Measurements from ENCODE around the gene USP22.

Gene USP22

GRCh38 chr17:20966870-20967269 lies 75.9 kb downstream of the USP22 start:
- DNase-seq (ENCODE audit: low read depth) = no peak
- TF ChIP-seq CTCF (IDR thresholded peaks at IDR 0.05; ENCODE audit: low read length, missing control alignments) = no peak
- H3K4me3 ChIP-seq (replicated peaks; ENCODE audit: low read depth, low read length) = no peak overlapping the region

- no peak for DNase-seq (ENCODE audit: low read depth)
- H3K4me3 ChIP-seq (replicated peaks; ENCODE audit: low read depth, low read length) = no peak overlapping the region
- no peak for TF ChIP-seq CTCF (IDR thresholded peaks at IDR 0.05; ENCODE audit: low read length, missing control alignments)
These were observed 77.3 kb downstream of the USP22 start for GRCh38 chr17:20965492-20965891.

- DNase-seq (ENCODE audit: low read depth) = no peak
- no peak for TF ChIP-seq CTCF (IDR thresholded peaks at IDR 0.05; ENCODE audit: low read length, missing control alignments)
- no peak overlapping the region for H3K4me3 ChIP-seq (replicated peaks; ENCODE audit: low read depth, low read length)
These were observed 81.2 kb downstream of the USP22 start for GRCh38 chr17:20961586-20961985.

GRCh38 chr17:20960871-20961270 lies 81.9 kb downstream of the USP22 start:
- no peak for TF ChIP-seq CTCF (IDR thresholded peaks at IDR 0.05; ENCODE audit: low read length, missing control alignments)
- no peak overlapping the region for H3K4me3 ChIP-seq (replicated peaks; ENCODE audit: low read depth, low read length)
- DNase-seq (ENCODE audit: low read depth) = no peak

- no peak for TF ChIP-seq CTCF (IDR thresholded peaks at IDR 0.05; ENCODE audit: low read length, missing control alignments)
- H3K4me3 ChIP-seq (replicated peaks; ENCODE audit: low read depth, low read length) = no peak overlapping the region
- peak; percentile 74 for DNase-seq (ENCODE audit: low read depth)
These were observed 87.1 kb downstream of the USP22 start for GRCh38 chr17:20955427-20956323.

GRCh38 chr17:20954794-20955193 lies 88.0 kb downstream of the USP22 start:
- no peak for TF ChIP-seq CTCF (IDR thresholded peaks at IDR 0.05; ENCODE audit: low read length, missing control alignments)
- no peak for DNase-seq (ENCODE audit: low read depth)
- H3K4me3 ChIP-seq (replicated peaks; ENCODE audit: low read depth, low read length) = no peak overlapping the region

- H3K4me3 ChIP-seq (replicated peaks; ENCODE audit: low read depth, low read length) = no peak overlapping the region
- TF ChIP-seq CTCF (IDR thresholded peaks at IDR 0.05; ENCODE audit: low read length, missing control alignments) = no peak
- DNase-seq (ENCODE audit: low read depth) = no peak
These were observed 90.6 kb downstream of the USP22 start for GRCh38 chr17:20952183-20952582.

All from fibroblast of pulmonary artery (primary cell).